ENCODE results near the gene B3GALT5.
A peak's percentile ranks its signal among the peaks of the same experiment; 100 is the strongest.

The B3GALT5 gene

DNA sequence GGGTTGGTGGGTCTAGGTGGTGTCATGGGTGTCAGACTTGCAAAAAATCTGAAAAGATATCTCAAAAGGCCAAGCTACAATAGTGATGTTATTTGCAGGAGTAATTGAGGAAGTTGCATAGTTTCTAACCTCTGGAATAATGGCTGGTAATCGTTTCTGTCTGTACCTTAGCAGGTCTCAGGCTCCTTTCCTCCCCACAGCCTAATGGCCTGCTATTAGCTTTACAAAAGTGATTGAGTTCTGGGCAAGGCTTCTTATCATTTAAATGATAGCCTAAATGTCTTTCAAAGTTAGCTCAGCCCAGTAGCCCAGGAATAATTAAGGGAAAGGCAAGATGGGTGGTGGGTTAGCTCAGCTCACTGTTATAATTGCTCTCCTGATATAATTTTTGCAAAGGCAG lies 94.6 kb downstream of the B3GALT5 start:
- no peak for DNase-seq

DNA sequence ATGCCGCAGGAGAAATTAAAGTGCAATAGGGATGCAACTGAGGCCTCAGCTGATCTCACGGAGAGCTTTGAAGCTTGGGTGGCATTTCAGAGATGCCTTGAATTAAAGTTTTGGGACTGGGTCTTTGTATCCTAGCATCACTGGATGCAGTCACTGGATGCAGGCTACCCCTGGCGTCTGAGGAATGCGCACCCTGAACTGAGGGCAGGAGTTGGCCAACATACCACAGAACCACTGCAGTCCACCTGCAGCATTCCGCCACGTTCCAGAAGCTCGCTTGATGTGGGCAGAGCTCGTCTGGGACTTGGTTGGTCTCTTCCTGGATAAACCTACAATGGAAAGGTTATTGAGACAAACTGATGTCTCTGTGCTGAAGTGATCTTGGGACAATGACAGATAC lies 98.1 kb downstream of the B3GALT5 start:
- DNase-seq: no peak

DNA sequence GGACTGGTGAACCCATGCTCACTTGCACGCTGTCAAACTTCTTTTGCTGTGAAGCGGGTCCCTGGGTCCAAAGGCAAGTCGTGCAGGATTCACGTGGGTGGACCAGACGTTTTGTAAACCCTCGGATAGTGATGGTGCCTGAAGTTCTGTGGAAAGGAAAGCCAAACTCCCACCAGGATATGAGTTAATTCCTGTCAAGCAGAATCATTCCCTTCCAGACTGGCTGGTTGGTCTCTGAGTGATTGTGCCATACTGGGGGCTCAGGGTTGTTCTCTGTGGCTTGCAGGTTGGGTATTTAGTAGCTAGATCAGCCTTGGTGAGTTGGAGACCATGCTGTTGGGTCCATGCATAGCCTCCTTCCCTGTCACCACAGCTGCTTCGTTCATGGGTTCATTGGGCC lies 99.5 kb downstream of the B3GALT5 start:
- DNase-seq: no peak

DNA sequence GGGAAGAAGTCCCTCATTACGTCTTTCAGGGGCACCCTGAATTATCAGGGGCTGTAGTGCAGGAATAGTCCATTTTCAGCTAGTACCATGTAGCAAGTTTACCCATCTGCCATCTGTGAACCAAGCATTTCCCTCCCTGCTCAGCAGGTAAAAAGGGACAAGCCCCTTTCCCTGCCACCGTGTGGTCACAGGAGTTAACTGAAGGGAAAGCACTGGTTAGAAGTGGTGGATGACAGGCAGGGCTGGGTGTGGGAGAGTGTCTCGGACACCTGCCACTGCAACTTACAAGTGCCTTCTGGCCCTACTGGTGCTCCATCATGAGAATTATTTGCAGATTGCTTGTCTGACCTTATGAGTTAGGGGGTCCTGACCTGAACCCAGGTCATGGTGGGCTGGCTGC lies 100.2 kb downstream of the B3GALT5 start:
- peak; percentile 73 for DNase-seq

DNA sequence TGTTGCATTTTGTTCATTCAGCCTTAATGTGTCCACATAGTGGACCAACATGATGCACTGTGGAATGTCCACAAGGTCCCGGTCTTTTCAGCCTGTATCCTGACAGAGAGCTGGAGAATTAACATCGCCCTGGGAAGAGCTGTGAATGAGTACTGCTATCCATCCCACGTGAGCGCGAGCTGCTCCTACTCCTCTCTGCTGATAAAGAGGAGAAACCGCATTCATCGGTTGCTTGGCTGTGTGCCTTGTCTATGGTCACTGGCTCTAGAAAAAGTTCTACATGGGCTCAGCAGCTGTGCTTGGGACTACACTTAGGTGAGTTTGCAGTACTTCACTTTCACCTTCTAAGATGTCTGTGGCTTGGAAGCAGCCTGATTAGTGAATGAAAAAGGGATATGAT lies 101.2 kb downstream of the B3GALT5 start:
- DNase-seq: no peak

DNA sequence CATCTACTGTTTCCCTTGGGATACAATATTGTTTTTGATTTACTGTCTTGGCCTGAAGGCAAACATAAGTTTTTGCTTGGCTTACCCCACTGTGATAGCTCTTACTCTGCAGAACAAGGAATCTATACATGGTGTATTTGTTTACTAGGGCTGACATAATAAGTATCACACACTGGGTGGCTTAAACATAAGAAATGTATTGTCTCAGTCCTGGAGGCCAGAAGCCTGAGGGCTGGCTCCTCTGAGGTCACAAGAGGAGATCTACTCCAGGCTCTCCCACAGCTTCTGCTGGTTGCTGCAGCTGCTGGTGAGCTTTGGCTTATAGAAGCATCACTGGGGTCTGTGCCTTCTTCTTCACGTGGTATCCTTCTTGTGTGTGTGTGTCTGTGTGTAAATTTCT lies 101.6 kb downstream of the B3GALT5 start:
- no peak for DNase-seq

DNA sequence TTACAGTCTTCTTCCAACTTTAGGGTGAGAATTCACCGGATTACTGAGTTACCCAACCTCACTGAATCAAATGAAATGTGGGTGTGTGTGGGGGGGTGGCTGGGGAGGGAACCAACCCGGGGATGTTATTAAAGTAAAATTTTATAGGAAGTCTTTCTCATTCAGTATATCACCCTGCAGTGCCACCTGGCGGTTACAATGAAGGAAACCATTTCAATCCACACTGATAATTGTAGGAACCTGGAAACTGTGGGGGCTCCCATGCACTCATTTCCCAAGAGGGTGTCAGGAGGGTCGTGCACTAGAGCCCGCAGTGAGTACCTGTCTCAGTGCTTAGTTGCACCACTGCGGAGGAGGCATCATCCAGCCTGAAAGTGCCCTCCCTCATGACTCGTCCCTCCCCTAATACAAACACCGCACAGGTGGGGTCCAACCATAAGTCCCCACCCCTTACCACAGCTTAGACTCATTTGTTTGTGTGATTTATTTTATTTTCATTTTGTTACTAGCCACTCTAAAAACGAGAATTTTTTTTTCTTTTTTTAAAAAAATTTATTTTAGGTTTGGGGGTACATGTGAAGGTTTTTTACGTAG lies 103.2 kb downstream of the B3GALT5 start:
- DNase-seq: peak; percentile 34

DNA sequence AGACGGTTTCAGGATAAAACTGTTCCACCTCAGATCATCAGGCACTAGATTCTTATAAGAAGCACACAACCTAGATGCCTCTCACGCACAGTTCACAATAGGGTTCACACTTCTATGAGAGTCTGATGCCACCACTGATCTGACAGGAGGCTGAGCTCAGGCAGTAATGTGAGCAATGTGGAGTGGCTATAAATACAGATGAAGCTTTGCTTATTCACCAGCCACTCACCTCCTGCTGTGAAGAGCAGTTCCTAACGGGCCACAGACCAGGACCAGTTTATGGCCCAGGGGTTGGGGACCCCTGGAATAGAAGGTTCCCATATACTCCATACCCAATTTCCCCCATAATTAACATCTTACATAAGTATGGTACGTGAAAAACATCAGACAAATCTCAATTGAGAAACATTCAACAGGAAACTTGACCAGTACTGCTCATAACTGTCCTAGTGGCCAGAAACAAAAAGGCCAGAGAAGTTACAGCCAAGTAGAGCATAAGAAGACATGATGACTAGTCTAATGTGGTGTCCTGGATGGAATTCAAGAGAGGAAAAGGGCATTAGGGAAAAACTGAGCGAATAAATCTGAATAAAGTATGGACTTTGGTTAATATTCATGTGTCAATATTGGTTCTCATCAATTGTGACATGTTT lies 107.5 kb downstream of the B3GALT5 start:
- no peak for DNase-seq

DNA sequence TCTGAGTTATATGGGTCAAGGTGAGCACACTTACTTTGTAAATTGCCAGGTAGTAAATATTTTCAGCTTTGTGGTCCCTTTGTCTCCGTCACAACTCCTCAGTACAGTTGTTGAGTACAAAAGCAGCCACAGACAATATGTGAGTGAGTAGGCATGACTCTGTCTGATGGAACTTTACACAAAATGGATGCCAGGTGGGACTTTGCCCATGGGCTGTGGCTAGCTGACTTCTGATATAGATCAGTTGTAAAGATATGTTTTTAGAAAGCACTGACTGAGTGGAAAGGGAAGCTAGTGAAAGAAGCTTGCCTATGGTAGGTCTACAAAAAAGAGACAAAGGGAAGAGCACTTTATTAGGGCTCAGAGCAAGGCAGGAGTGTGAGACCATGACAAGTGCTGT lies 109.1 kb downstream of the B3GALT5 start:
- DNase-seq: no peak

All from NCI-H510A treated with DMSO at 0.1 percent for 48 hours (cell line).